HG03060 (cell line): ENCODE data around the gene HTRA3.

Experiments
- ATAC-seq: cut with Tn5 transposase; IDR thresholded peaks from one replicate; pipeline ENCODE4 v1.9.1; 2021; ENCODE audit warnings: low read depth, moderate number of reproducible peaks; ENCODE audit not compliant: unreplicated experiment

Gene HTRA3

GRCh38 chr4:8245884-8246833 lies 23.4 kb upstream of the HTRA3 start:
- ATAC-seq = no peak

GRCh38 chr4:8247047-8247930 lies 22.3 kb upstream of the HTRA3 start:
- no peak for ATAC-seq

- ATAC-seq = no peak
Measured at GRCh38 chr4:8248091-8248490, 21.5 kb upstream of the HTRA3 start.

GRCh38 chr4:8250227-8250626 lies 19.3 kb upstream of the HTRA3 start:
- no peak for ATAC-seq

GRCh38 chr4:8250637-8251036 lies 18.9 kb upstream of the HTRA3 start:
- ATAC-seq = no peak

GRCh38 chr4:8251110-8251883 lies 18.3 kb upstream of the HTRA3 start:
- no peak for ATAC-seq

- ATAC-seq = no peak
Measured at GRCh38 chr4:8252301-8253173, 17.0 kb upstream of the HTRA3 start.

- ATAC-seq = no peak
Measured at GRCh38 chr4:8254076-8254475, 15.5 kb upstream of the HTRA3 start.

GRCh38 chr4:8255698-8256441 lies 13.7 kb upstream of the HTRA3 start:
- no peak for ATAC-seq

GRCh38 chr4:8257854-8258253 lies 11.7 kb upstream of the HTRA3 start:
- no peak for ATAC-seq

- ATAC-seq = no peak
Measured at GRCh38 chr4:8258552-8259212, 10.9 kb upstream of the HTRA3 start.

GRCh38 chr4:8259743-8260430 lies 9.7 kb upstream of the HTRA3 start:
- no peak for ATAC-seq

GRCh38 chr4:8260656-8261111 lies 8.9 kb upstream of the HTRA3 start:
- ATAC-seq = no peak

- ATAC-seq = no peak
Measured at GRCh38 chr4:8261851-8262535, 7.6 kb upstream of the HTRA3 start.

- ATAC-seq = no peak
Measured at GRCh38 chr4:8262637-8263322, 6.8 kb upstream of the HTRA3 start.

- no peak for ATAC-seq
Measured at GRCh38 chr4:8263397-8263796, 6.2 kb upstream of the HTRA3 start.

GRCh38 chr4:8264106-8264505 lies 5.4 kb upstream of the HTRA3 start:
- ATAC-seq = no peak
